Neural progenitor cell (in vitro differentiated cells): ENCODE data around the gene RASL10A. TPM values are rescaled to one million over a fixed set of nuclear protein-coding genes. Genes with fewer than 3 reads are reported as not detected.

Experiments used
- DNase-seq: peaks from one replicate; pipeline ENCODE4 v3.0.0-alpha.2; 2016; ENCODE audit warnings: low spot score
- H2AFZ ChIP-seq: fragments of 200-600 bp; sonication (generic); replicated peaks from 2 replicates; pipeline ENCODE4 v1.6.1; 2016; ENCODE audit warnings: antibody characterized with exemption
- H3F3A ChIP-seq: fragments of 200-600 bp; sonication (generic); 2 replicates; pipeline ENCODE4 v1.6.1; 2016; ENCODE audit warnings: antibody characterized with exemption, low read depth
- H3K27ac ChIP-seq: fragments of 200-600 bp; sonication (generic); 2 replicates; pipeline ENCODE4 v1.5.1; 2016; ENCODE audit warnings: mild to moderate bottlenecking
- H3K27me3 ChIP-seq: fragments of 200-600 bp; sonication (generic); 2 replicates; pipeline ENCODE4 v1.6.1; 2016; ENCODE audit warnings: mild to moderate bottlenecking, moderate library complexity
- H3K36me3 ChIP-seq: fragments of 200-600 bp; sonication (generic); 2 replicates; pipeline ENCODE4 v1.5.1; 2016
- H3K4me1 ChIP-seq: fragments of 200-600 bp; sonication (generic); 2 replicates; pipeline ENCODE4 v1.6.1; 2016; ENCODE audit warnings: mixed run types
- H3K4me2 ChIP-seq: fragments of 200-600 bp; sonication (generic); 2 replicates; pipeline ENCODE4 v1.6.1; 2016
- H3K4me3 ChIP-seq: fragments of 200-600 bp; sonication (generic); 2 replicates; pipeline ENCODE4 v1.5.1; 2016
- H3K79me2 ChIP-seq: fragments of 200-600 bp; sonication (generic); 2 replicates; pipeline ENCODE4 v1.6.1; 2016; ENCODE audit warnings: low read depth
- H3K9ac ChIP-seq: fragments of 200-600 bp; sonication (generic); 2 replicates; pipeline ENCODE4 v1.6.1; 2016
- H3K9me3 ChIP-seq: fragments of 200-600 bp; sonication (generic); 2 replicates; pipeline ENCODE4 v1.5.1; 2016; ENCODE audit warnings: low read depth
- H4K20me1 ChIP-seq: fragments of 200-600 bp; sonication (generic); 2 replicates; pipeline ENCODE4 v1.6.1; 2016; ENCODE audit warnings: low read depth
- H3K27ac Mint-ChIP-seq: 3 replicates; pipeline ENCODE4 v1.8.0; 2021; ENCODE audit warnings: mixed read lengths
- H3K27me3 Mint-ChIP-seq: 2 replicates; pipeline ENCODE4 v1.8.0; 2022; ENCODE audit warnings: low read depth, mild to moderate bottlenecking, inconsistent platforms, moderate library complexity, mixed read lengths; ENCODE audit not compliant: insufficient read depth
- H3K36me3 Mint-ChIP-seq: 3 replicates; pipeline ENCODE4 v1.8.0; 2021; ENCODE audit warnings: mixed read lengths
- H3K4me1 Mint-ChIP-seq: 3 replicates; pipeline ENCODE4 v1.8.0; 2021; ENCODE audit warnings: mixed read lengths
- H3K4me3 Mint-ChIP-seq: 3 replicates; pipeline ENCODE4 v1.8.0; 2021; ENCODE audit warnings: mild to moderate bottlenecking, moderate library complexity, mixed read lengths
- H3K9me3 Mint-ChIP-seq: 3 replicates; pipeline ENCODE4 v1.8.0; 2020; ENCODE audit warnings: mixed read lengths
- CTCF ChIP-seq: fragments of 200-600 bp; sonication (generic); IDR thresholded peaks from 2 replicates; pipeline ENCODE4 v1.5.1; 2017; ENCODE audit warnings: antibody characterized with exemption, mild to moderate bottlenecking
- EZH2 ChIP-seq: fragments of 200-600 bp; sonication (generic); IDR thresholded peaks from 2 replicates; pipeline ENCODE4 v1.6.1; 2017; ENCODE audit warnings: antibody characterized with exemption, mild to moderate bottlenecking, moderate library complexity
- EZH2phosphoT487 ChIP-seq: fragments of 200-600 bp; sonication (generic); IDR thresholded peaks from 2 replicates; pipeline ENCODE4 v1.6.1; 2017; ENCODE audit warnings: antibody characterized with exemption
- total RNA-seq: library from RNA; depleted of rRNA; stranded (reverse); fragments of >200 nt; gene quantifications from 2 replicates; pipeline ENCODE4 v1.2.3, GENCODE V29; 2015; ENCODE audit warnings: low replicate concordance

The RASL10A gene
- total RNA-seq, 1 donor from 2014 or later, result 0.26 TPM

GRCh38 chr22:29319072-29319471 is 3.6 kb upstream of the RASL10A start:
- Mint-ChIP-seq H3K9me3 (peaks cover under 1% of the 10 kb centered on the region), H3K4me1 (peaks cover 10% of the 10 kb centered on the region), H3K36me3 (peaks cover 2% of the 10 kb centered on the region), H3K27ac (no peak overlapping the region), H3K4me3 (no peak overlapping the region), H3K27me3 (peaks cover 24% of the 10 kb centered on the region)
- Histone ChIP-seq H3F3A (peaks cover 22% of the 10 kb centered on the region), H3K27ac (no peak overlapping the region), H3K27me3 (peaks cover 40% of the 10 kb centered on the region), H3K4me3 (no peak overlapping the region), H3K4me1 (peaks cover 9% of the 10 kb centered on the region), H3K4me2 (no peak overlapping the region), H2AFZ (no peak overlapping the region), H3K9me3 (no peaks in the 10 kb centered on the region), H3K36me3 (no peaks in the 10 kb centered on the region), H4K20me1 (peaks cover 8% of the 10 kb centered on the region), H3K79me2 (no peaks in the 10 kb centered on the region), H3K9ac (no peak overlapping the region)
- TF ChIP-seq EZH2phosphoT487 (no peak), CTCF (no peak)
- DNase-seq, result no peak

GRCh38 chr22:29317827-29318454 is 2.4 kb upstream of the RASL10A start:
- no peak overlapping the region for H3K27ac Mint-ChIP-seq

GRCh38 chr22:29316141-29316828 is 788 bp upstream of the RASL10A start:
- H3K4me2 ChIP-seq, result peak overlapping the region; percentile 83
- H3K27me3 ChIP-seq, result peaks cover 62% of the 10 kb centered on the region
- TF ChIP-seq CTCF (no peak), EZH2phosphoT487 (no peak), EZH2 (no peak)
- no peak for DNase-seq
- H3K9me3 Mint-ChIP-seq, result peaks cover 3% of the 10 kb centered on the region
- peaks cover 22% of the 10 kb centered on the region for H3F3A ChIP-seq
- H4K20me1 ChIP-seq, result peaks cover 29% of the 10 kb centered on the region
- no peak overlapping the region for H3K27ac ChIP-seq
- H3K27me3 Mint-ChIP-seq, result peaks cover 33% of the 10 kb centered on the region
- H3K9me3 ChIP-seq, result no peaks in the 10 kb centered on the region
- H3K4me1 Mint-ChIP-seq, result peaks cover 25% of the 10 kb centered on the region
- H3K36me3 ChIP-seq, result no peaks in the 10 kb centered on the region
- H3K36me3 Mint-ChIP-seq, result no peaks in the 10 kb centered on the region
- no peak overlapping the region for H2AFZ ChIP-seq
- no peak overlapping the region for H3K27ac Mint-ChIP-seq
- no peak overlapping the region for H3K9ac ChIP-seq
- H3K4me3 ChIP-seq, result peak overlapping the region; percentile 50
- peaks cover 11% of the 10 kb centered on the region for H3K4me1 ChIP-seq
- H3K4me3 Mint-ChIP-seq, result peak overlapping the region; percentile 78
- no peaks in the 10 kb centered on the region for H3K79me2 ChIP-seq

More at GRCh38 chr22:29317827-29318454, 2.4 kb upstream of the RASL10A start:
- TF ChIP-seq EZH2phosphoT487 (no peak), EZH2 (no peak), CTCF (no peak)
- no peak for DNase-seq
- Mint-ChIP-seq H3K4me3 (no peak overlapping the region), H3K36me3 (peaks cover 2% of the 10 kb centered on the region), H3K4me1 (peaks cover 16% of the 10 kb centered on the region), H3K9me3 (peaks cover 3% of the 10 kb centered on the region), H3K27me3 (peaks cover 31% of the 10 kb centered on the region)
- Histone ChIP-seq H3K4me1 (peaks cover 11% of the 10 kb centered on the region), H3K4me3 (no peak overlapping the region), H3K9me3 (no peaks in the 10 kb centered on the region), H2AFZ (no peak overlapping the region), H3K9ac (no peak overlapping the region), H3K79me2 (no peaks in the 10 kb centered on the region), H3K4me2 (no peak overlapping the region), H3K36me3 (no peaks in the 10 kb centered on the region), H4K20me1 (peaks cover 17% of the 10 kb centered on the region), H3F3A (peaks cover 22% of the 10 kb centered on the region), H3K27me3 (peaks cover 51% of the 10 kb centered on the region), H3K27ac (no peak overlapping the region)
